ENCODE data around the gene NEURL1B.

- no peak for TF ChIP-seq POLR2A (IDR thresholded peaks at IDR 0.05; ENCODE audit: extremely low read depth, insufficient read length)
- peak; percentile 89 for TF ChIP-seq CTCF (IDR thresholded peaks at IDR 0.05; ENCODE audit: low read depth, low read length)
Observed at GRCh38 chr5:172714491-172715420, 73.7 kb downstream of the NEURL1B start.
